Measurements from ENCODE around the gene HHAT.

Gene HHAT

DNA sequence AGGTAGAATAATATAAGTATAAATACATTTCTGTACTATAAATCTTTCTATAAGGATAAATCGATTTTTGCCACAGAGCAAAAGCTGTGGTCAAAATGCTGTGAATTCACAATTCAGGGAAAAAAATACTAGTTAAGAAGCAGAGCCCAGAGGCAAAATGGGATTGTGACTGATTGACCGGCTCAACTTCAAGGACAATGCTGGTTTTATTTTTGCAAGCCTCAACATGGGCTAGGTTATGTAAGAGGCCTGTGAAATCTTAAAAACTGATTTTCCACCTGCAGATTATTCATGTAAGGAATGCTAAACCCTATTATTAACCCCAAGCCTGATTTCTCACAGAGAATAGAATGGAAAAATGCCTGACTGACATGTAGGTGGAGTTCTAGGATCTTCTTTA lies 155.1 kb downstream of the HHAT start:
- Mint-ChIP-seq H3K4me1 (peaks cover 4% of the 10 kb centered on the region), H3K27me3 (no peaks in the 10 kb centered on the region), H3K9me3 (no peaks in the 10 kb centered on the region), H3K36me3 (no peaks in the 10 kb centered on the region), H3K4me3 (no peak overlapping the region), H3K27ac (no peak overlapping the region)
- CTCF ChIA-PET, result interaction anchor here (0.8 kb wide), 1 partner anchor 37 kb away, joined by 4 read pairs; no protein-coding TSS in a partner anchor
- no peak for DNase-seq

DNA sequence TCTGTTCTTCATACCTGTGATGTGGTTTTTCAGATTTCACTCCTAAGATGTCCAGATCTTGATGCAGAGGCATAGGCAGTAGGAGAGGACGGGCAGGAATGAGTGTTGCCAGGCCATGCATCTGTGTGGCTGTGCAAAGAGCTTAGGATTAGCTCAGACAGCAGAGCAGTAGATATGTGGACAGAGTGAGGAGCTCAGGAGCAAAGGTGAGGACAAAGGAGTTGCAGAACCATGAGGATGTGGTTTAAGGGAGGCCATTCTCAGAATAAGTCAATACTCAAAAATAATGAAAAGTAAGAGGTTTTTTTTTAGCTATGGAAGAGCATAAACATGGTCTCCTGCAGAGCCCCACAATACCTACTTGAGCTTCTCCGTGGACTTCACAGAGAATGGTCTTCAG lies 158.3 kb downstream of the HHAT start:
- no peak for DNase-seq
- Mint-ChIP-seq H3K27ac (no peak overlapping the region), H3K9me3 (no peaks in the 10 kb centered on the region), H3K4me3 (no peak overlapping the region), H3K27me3 (no peaks in the 10 kb centered on the region), H3K4me1 (peaks cover 4% of the 10 kb centered on the region), H3K36me3 (no peaks in the 10 kb centered on the region)
- CTCF ChIA-PET, result interaction anchor here (0.9 to 1.4 kb wide), 2 partner anchors 39 to 88 kb away, joined by 3 read pairs; no protein-coding TSS in a partner anchor

DNA sequence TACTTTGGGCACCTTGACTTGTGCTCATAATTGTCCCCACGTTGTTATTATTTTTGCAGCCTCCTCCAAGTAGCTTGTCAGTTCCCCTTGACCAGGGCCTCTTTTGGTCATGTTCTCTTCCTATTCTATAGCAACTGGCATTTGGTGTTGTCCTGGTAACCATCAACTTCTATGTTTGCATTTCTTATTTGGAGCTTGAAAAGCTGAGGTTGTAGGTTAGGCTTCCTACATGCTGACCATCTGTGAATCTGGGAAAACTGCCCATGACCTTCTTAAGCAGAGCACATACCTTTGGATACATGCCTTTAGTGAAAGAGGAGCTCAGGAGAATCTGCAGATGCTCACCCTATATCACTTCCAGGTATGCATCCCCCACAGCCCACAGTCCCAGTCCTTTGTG lies 160.8 kb downstream of the HHAT start:
- CTCF ChIA-PET, result no interaction called here
- Mint-ChIP-seq H3K9me3 (no peaks in the 10 kb centered on the region), H3K36me3 (no peaks in the 10 kb centered on the region), H3K4me3 (no peak overlapping the region), H3K27me3 (no peaks in the 10 kb centered on the region), H3K4me1 (peaks cover 4% of the 10 kb centered on the region), H3K27ac (no peak overlapping the region)
- DNase-seq, result no peak

DNA sequence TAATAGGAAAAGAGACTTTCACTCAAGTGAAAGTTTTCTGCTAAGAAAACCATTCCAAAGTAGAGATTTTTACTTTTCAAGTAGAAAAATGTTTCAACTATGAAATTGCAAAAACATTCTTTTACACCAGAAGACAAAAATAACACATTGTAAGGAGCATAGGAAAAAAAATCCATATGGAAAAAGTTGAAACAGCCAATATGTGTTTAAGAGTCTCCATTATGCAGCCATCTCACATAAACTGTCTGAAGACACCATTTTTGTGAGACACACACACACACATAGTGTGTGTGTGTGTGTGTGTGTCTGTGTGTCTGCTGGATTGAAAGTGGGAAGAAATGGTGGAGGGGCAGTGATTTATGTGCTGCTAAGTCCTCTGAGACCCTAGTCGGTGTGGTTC lies 162.1 kb downstream of the HHAT start:
- H3K27ac Mint-ChIP-seq, result no peak overlapping the region
- CTCF ChIA-PET, result no interaction called here
- H3K9me3 Mint-ChIP-seq, result no peaks in the 10 kb centered on the region
- H3K4me3 Mint-ChIP-seq, result no peak overlapping the region
- peaks cover 4% of the 10 kb centered on the region for H3K4me1 Mint-ChIP-seq
- H3K36me3 Mint-ChIP-seq, result no peaks in the 10 kb centered on the region
- no peak for DNase-seq
- no peaks in the 10 kb centered on the region for H3K27me3 Mint-ChIP-seq

DNA sequence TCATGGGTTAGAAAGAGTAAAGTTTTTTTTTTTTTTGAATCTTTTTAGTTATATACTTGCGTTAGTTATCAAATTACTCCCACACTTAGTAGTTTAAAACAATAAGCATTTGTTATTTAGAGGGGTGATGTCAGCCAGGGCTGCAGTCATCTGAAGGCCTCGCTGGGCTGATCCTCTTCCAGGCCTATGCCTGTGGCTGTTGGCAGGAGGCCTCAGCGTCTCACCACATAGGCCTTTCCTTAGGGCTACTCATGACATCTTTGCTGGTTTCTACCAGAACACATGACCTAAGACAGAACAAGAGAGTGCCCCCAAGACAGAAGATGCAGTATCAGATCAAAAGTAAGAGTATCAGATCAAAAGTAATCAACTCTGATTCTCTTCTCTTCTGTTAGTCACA lies 167.4 kb downstream of the HHAT start:
- no peaks in the 10 kb centered on the region for H3K4me1 Mint-ChIP-seq
- CTCF ChIA-PET, result no interaction called here
- no peaks in the 10 kb centered on the region for H3K36me3 Mint-ChIP-seq
- no peak overlapping the region for H3K27ac Mint-ChIP-seq
- DNase-seq, result no peak
- no peaks in the 10 kb centered on the region for H3K9me3 Mint-ChIP-seq
- no peaks in the 10 kb centered on the region for H3K27me3 Mint-ChIP-seq
- H3K4me3 Mint-ChIP-seq, result no peak overlapping the region

DNA sequence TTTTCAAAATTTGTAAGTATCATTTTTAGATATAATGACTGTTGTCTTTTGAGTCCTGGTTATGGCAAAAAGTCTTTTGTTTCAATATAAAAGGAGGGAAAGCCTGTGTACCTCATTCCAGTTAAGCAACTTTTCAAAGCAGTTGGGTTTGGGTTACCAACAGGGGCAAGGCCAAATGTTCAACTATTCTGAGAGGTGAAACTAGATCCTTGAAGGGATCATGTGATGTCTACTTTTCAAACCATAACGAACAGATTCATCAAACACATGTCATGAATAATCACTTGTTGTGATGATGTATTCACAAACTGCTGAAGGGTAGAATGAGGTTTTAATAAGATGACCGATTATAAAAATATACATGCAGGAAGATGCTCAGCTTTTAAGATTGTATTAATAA lies 171.3 kb downstream of the HHAT start:
- Mint-ChIP-seq H3K4me1 (no peaks in the 10 kb centered on the region), H3K27ac (no peak overlapping the region), H3K27me3 (no peaks in the 10 kb centered on the region), H3K36me3 (no peaks in the 10 kb centered on the region), H3K9me3 (no peaks in the 10 kb centered on the region), H3K4me3 (no peak overlapping the region)
- no peak for DNase-seq
- CTCF ChIA-PET, result interaction anchor here (0.6 kb wide), 1 partner anchor 86 kb away, joined by 3 read pairs; no protein-coding TSS in a partner anchor

DNA sequence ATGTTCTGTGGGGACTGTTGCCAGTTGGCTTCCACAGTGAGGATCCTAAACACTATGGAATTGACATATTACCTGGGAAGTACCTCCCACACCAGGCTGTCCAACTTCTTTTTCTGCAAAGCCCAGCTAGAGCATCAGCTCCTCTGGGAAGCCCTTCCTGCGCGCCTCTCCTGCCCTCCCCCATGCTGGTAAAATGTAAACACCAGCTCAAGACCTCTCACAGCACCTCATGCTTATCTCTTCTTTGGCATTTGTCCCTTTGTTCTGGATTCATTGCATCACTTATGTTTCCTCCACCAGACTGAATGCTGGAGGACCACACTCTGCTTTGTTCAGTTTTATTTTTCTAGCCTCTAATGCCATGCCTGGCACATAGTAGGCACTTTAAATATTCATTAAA lies 172.1 kb downstream of the HHAT start:
- H3K9me3 Mint-ChIP-seq, result no peaks in the 10 kb centered on the region
- H3K4me3 Mint-ChIP-seq, result no peak overlapping the region
- no peaks in the 10 kb centered on the region for H3K36me3 Mint-ChIP-seq
- no peak overlapping the region for H3K27ac Mint-ChIP-seq
- no peaks in the 10 kb centered on the region for H3K4me1 Mint-ChIP-seq
- CTCF ChIA-PET, result no interaction called here
- no peak for DNase-seq
- H3K27me3 Mint-ChIP-seq, result no peaks in the 10 kb centered on the region

DNA sequence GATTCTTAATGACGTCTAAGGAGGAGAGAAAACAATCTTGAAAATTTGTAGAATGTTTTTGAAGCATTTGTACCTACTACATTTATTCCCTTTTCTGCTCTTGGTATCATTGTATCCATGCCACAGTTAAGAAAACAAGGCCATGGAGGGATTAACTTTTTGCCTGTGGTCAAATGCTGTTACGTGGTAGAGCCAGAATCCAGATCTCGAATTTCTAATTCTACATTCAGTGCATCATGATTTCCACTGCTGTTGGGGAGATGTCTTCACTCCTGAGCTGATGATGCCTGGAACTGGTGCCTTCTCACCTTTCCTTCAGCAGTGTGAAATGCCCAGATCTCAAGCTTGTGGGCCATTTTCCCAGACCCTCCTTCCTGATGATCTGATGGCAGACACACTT lies 175.6 kb downstream of the HHAT start:
- no peak for DNase-seq

DNA sequence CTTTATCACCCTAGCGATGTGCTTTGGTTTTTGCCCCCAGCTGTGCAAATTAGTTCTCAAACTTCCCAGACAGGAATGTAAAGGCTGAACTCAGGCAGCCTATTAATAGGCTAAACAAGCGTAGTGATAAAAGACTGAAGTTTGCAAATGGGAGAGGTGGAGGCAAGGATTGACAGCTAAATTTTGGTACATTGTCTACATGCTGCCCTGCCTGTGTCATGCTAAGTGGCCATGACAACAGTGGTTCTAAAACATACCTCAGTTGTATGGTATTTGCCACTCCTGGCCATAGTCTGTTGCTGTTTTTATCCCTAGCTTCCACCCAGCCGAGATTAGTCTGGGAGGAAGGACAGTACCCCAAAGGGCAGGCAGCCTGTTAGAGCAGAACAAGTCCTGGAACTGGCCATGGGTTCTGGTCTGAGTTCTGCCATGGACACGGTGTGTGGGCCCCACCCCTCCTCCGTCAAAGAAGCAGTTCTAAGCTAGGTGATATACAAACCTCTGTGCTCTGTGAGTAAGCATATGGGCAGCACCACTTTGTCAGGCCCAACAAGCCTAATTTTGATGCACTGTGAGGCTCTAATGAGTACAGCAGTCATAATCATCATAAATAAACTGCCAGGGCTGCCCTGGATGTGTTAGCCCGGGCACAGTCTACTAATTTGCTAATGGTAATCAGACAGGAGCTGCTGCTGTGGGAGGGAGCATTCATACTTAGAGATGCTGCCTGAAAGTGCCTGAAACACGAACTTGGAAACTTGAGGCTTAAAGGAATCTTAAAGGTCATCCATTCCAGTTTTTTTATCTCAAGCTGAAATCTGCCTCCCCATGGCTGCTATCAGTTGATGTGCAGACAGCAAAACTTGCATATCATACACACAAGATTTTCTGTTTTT lies 177.1 kb downstream of the HHAT start:
- H3K36me3 Mint-ChIP-seq, result no peaks in the 10 kb centered on the region

More for the DNA sequence above, 175.6 kb downstream of the HHAT start:
- Mint-ChIP-seq H3K27ac (no peak overlapping the region), H3K9me3 (no peaks in the 10 kb centered on the region), H3K27me3 (no peaks in the 10 kb centered on the region), H3K4me1 (no peaks in the 10 kb centered on the region), H3K36me3 (no peaks in the 10 kb centered on the region), H3K4me3 (no peak overlapping the region)
- CTCF ChIA-PET, result no interaction called here

DNA sequence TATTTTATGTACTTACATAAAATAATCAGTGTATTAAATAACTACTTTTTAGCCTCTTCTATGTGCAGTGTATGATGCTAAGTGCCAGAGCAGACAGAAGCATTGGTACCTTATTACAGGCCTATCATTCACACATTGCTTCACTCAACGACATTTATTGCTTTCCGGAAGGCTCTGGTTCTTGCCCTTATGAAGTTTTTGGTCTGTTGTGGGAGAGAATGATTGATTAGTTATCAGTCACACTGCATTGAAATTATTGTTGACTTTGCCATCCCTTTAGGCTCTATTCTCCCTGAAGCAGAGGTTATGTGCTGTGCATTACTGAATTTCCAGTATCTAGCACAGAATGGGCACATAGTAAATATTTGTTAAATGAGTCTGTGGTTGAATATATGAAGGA lies 178.0 kb downstream of the HHAT start:
- no peaks in the 10 kb centered on the region for H3K36me3 Mint-ChIP-seq
- no peak overlapping the region for H3K4me3 Mint-ChIP-seq
- no peak for DNase-seq
- no peaks in the 10 kb centered on the region for H3K9me3 Mint-ChIP-seq
- CTCF ChIA-PET, result no interaction called here
- H3K4me1 Mint-ChIP-seq, result no peaks in the 10 kb centered on the region
- no peak overlapping the region for H3K27ac Mint-ChIP-seq
- no peaks in the 10 kb centered on the region for H3K27me3 Mint-ChIP-seq

More for the DNA sequence above, 177.1 kb downstream of the HHAT start:
- DNase-seq, result no peak
- Mint-ChIP-seq H3K27me3 (no peaks in the 10 kb centered on the region), H3K4me3 (no peak overlapping the region), H3K27ac (no peak overlapping the region), H3K9me3 (no peaks in the 10 kb centered on the region), H3K4me1 (no peaks in the 10 kb centered on the region)
- CTCF ChIA-PET, result no interaction called here

DNA sequence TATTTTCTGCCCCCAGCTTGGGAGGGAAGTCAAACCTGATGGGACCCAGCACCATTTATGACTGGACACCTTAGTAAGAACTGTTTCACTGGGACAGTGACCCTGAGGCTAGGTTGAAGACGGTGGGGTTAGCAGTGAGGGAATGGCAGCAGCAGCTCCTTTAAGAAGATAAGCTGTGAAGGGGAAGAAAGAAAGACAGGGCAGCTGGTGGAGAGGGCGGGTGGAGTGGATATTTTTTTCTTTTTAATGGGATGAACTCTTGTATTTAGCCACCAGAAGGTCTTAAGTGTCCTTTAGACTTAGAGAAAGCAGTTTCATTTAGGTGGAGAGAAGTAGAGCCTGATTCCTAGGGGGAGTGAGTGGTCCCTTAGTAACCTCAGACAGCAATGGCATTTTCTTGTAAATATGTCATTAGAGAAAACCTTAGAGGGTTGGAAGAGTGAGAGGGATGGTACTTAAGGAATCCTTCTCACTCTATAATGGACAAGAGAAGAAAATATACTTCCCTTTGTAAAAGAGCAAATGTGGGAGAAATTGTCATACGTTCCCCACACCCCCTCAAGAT lies 187.5 kb downstream of the HHAT start:
- CTCF ChIA-PET, result interaction anchor here (1.5 kb wide), 1 partner anchor 109 kb away, joined by 4 read pairs; no protein-coding TSS in a partner anchor
- Mint-ChIP-seq H3K27me3 (no peaks in the 10 kb centered on the region), H3K4me3 (no peak overlapping the region), H3K4me1 (no peaks in the 10 kb centered on the region), H3K27ac (peak overlapping the region; percentile 15), H3K36me3 (no peaks in the 10 kb centered on the region), H3K9me3 (no peaks in the 10 kb centered on the region)
- DNase-seq, result no peak

DNA sequence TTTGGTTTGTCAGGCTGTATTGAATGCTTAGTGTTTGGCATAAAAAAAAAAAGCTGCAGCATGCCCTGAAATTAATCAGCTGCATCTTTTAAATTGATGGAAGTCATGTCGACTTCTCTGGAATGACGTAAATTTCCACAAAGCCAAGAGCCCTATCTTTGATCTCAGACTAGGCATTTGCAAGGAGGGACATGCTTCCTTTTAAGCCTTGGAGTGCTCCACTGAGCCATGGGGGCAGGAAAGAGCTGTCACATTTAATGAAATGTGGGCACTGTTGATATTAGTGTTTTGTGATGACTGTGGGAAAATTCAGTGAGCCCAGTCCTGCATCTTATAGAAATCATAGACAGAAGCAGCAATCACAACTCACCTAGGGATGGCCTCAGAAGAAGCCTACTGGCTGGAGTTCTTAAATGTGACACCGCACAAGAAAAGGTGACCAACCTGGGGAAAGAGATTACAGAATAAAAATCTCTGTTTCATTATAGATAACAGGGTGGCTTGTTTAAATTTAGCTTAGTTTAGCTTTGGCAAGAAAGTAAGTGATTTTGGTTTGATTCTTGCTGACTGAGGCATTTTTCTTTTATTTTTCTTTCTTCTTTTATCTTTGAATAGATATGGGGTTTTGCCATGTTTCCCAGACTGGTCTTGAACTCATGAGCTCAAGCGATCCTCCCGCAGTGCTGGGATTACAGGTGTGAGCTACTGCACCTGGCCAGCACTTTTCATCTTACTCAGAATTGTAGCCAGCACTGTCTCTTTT lies 188.2 kb downstream of the HHAT start:
- DNase-seq, result no peak
- CTCF ChIA-PET, result interaction anchor here (1.5 kb wide), 1 partner anchor 110 kb away, joined by 4 read pairs; no protein-coding TSS in a partner anchor
- no peaks in the 10 kb centered on the region for H3K4me1 Mint-ChIP-seq
- H3K27me3 Mint-ChIP-seq, result no peaks in the 10 kb centered on the region
- no peak overlapping the region for H3K27ac Mint-ChIP-seq
- no peaks in the 10 kb centered on the region for H3K36me3 Mint-ChIP-seq
- H3K4me3 Mint-ChIP-seq, result no peak overlapping the region
- no peaks in the 10 kb centered on the region for H3K9me3 Mint-ChIP-seq

DNA sequence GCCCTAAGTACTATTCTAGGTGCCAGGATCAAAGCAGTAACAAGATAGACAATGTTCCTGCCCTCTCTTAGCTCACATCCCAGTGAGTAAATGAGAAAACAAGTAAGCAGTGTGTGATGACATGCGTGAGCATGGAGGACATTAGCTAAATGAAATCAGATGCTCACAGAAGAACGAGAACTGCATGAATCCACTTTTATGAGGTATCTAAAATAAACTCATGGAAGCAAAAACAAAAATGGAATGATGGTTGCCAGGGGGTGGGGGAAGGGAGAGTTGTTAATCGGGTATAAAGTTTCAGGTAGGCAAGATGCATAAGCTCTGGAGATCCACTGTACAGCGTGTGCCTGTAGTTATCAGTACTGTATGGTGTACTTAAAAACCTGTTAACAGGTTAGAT lies 195.1 kb downstream of the HHAT start:
- no peaks in the 10 kb centered on the region for H3K36me3 Mint-ChIP-seq
- no peak overlapping the region for H3K4me3 Mint-ChIP-seq
- peaks cover 4% of the 10 kb centered on the region for H3K27me3 Mint-ChIP-seq
- DNase-seq, result no peak
- no peaks in the 10 kb centered on the region for H3K4me1 Mint-ChIP-seq
- no peaks in the 10 kb centered on the region for H3K9me3 Mint-ChIP-seq
- CTCF ChIA-PET, result no interaction called here
- no peak overlapping the region for H3K27ac Mint-ChIP-seq

DNA sequence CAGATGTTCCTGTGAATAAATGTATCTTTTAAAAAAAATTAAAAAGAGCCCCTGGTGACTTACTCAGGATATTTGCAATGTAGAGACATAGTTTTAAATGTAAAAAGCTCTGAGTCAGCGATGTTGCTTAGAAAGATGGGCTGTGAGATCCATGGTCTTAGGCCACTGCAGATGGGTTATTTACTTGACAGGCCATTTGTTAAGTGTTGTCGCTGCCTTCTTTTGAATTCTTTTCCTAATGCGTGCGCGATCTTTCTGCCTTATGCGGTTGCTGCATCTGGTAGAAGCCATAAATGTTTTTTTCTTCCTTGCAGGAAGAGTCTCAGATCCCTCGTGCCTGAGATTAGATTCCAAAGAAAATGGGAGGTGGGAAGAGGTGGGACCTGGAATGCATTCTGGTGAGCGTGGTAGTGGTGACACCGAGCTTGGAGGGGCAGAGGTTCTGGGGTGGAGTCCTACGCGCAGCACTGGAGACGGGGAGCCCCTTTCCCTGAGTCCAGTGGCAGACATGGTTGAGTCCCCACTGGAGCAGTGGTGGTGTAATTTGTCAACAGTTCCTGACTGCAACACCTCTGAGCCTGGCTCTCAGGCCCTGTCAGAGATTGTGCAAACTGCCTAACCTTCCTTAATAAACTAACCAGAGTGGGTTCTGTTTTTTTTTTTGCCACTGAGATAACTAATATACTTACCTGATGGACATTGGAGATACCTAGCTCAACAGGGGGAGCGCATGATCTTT lies 197.2 kb downstream of the HHAT start:
- H3K27me3 Mint-ChIP-seq, result peaks cover 4% of the 10 kb centered on the region
- no peaks in the 10 kb centered on the region for H3K9me3 Mint-ChIP-seq
- H3K27ac Mint-ChIP-seq, result no peak overlapping the region
- H3K36me3 Mint-ChIP-seq, result no peaks in the 10 kb centered on the region
- H3K4me3 Mint-ChIP-seq, result no peak overlapping the region
- CTCF ChIA-PET, result no interaction called here
- DNase-seq, result no peak
- H3K4me1 Mint-ChIP-seq, result no peaks in the 10 kb centered on the region

Data from activated naive CD4-positive, alpha-beta T cell treated with anti-CD3 and anti-CD28 coated beads, Interleukin-2, amount 10 ng/mL, durations not matched to agents 7 days and 5 days (primary cell).